GM21367 (cell line): ENCODE results near the gene CRY2.

ENCODE experiments used
- ATAC-seq: cut with Tn5 transposase; IDR thresholded peaks from one replicate; pipeline ENCODE4 v1.9.1; 2021; ENCODE audit not compliant: unreplicated experiment

The CRY2 gene

GRCh38 chr11:45917286-45917622 lies 70.0 kb downstream of the CRY2 start:
- no peak for ATAC-seq

GRCh38 chr11:45917623-45918330 lies 70.5 kb downstream of the CRY2 start, which contains the start of gene PEX16:
TSS of gene PEX16 (minus strand) at chr11:45917877. CDS start at chr11:45917811, 66 bp downstream.
- peak; percentile 82 for ATAC-seq

- peak; percentile 38 for ATAC-seq
These were observed 71.2 kb downstream of the CRY2 start for GRCh38 chr11:45918331-45918941.

GRCh38 chr11:45918962-45919675 lies 71.8 kb downstream of the CRY2 start:
- ATAC-seq = no peak

DNA sequence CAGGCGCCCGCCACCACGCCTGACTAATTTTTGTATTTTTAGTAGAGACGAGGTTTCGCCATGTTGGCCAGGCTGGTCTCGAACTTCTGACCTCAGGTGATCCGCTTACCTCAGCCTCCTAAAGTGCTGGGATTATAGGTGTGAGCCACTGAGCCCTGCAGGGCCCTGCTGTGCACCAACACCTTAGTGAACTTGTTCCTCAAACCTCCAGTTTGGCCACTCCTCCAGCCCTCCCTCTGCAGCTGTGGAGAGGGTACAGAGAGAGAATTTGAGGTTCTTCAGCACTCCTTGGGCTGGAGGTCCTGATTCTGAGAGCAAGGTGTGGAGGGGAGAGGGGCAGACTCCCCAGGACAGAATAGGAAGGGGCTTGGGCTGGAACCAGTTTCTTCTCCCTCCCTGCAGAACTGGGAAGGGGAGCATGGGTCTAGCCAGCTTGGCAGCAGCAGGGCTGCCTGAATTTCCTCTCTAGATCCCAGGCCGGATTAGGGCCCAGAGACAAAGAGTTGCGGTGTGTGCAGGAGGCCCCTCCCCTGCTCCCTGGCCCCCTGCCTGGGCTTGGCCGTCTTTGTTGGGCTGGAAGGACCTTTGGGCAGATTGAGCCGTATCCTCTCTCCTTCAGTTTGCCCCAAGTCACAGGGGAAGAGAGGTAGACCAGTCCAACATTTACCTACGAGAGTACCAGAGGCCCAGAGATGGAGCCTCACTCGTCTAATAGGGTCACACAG lies 72.7 kb downstream of the CRY2 start:
- no peak for ATAC-seq

DNA sequence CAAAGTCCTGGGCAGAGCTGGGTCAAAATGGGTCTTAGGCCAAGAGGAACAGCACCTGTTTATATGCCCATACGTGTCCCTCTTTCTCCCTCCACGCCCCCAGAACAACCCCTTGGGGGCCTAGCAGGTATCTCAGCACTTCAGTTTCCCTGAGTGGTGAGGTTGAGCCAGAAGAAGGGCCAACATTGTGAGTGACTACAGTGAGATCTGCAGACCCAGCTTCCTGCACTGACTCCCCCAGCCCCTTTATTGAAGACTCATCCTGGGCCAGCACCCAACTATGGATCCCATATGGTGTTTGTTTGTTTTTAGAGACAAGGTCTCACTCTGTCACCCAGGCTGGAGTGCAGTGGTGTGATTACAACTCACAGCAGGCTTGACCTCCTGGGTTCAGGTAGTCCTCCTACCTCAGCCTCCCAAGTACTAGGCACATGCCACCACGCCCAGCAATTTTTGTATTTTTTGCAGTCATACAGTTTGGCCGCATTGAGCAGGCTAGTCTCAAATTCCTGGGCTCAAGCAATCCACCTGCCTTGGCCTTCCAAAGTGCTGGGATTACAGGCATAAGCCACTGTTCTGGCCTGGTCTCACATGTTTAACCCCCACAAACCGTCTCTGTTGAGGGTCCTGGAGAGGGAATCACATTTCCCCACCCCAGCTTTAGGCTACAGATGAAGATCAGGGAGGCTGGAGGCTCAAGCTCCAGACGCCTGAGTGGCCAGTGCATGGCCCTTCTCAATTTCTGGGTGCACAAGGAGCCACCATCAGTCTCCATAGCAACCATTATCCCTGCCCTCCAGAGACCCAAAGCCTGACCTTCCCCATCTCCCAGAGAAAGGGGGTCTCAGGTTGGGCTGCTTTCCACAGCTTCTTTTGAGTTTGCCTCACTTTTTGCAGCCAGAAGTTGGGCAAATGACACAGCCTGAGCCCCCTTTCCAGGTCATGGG lies 73.5 kb downstream of the CRY2 start:
- no peak for ATAC-seq

DNA sequence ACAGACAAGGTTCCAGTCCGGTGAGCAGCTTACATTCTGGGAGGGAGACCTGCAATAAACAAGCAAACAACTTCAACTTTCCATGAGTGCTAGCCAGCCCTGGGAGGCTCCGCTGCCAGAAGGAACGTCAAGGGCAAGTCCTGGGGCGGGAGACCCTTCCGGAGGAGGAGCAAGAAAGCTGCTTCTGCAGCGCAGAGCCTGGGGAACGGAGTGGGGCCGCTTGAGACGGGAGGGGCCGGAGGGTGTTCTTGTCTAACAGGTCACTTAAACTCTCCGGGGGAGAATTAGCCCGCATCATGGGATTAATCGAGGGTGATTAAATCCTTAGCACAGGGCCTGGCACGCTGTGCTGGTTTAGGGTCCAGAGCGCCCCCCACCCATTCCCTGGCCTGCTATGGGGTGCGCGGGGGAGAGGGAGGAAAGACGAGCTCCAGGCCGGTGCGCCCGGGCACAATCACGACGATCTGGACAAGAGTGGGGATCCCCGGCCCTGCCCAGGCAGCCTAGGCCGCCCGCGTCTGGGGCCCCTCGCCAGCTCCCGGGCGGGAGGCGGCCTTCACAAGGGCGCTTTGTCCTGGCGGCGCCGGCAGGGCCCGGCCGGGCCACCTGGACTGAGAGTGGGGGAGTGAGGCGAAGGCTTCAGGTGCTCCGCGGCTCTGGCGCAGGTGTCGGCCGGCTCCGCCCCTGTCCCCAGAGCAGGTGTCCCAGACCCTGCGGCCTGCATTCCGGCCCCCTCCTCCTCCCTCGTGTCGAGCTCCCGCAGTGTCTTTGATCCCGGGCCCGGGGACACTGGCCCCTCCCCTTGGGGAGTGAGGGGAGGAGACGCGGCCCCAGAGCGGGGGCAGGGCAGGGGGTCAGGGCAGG lies 74.5 kb downstream of the CRY2 start:
- no peak for ATAC-seq

GRCh38 chr11:45922425-45923082 lies 75.3 kb downstream of the CRY2 start, which contains the start of gene LARGE2:
TSS of gene LARGE2 (plus strand) at chr11:45922656. CDS start at chr11:45922883, 227 bp downstream.
- no peak for ATAC-seq

GRCh38 chr11:45924036-45924915 lies 77.0 kb downstream of the CRY2 start:
- ATAC-seq = no peak

- ATAC-seq = no peak
These were observed 77.7 kb downstream of the CRY2 start for GRCh38 chr11:45924927-45925326.

GRCh38 chr11:45925550-45925949 lies 78.3 kb downstream of the CRY2 start:
- no peak for ATAC-seq

- no peak for ATAC-seq
These were observed 78.7 kb downstream of the CRY2 start for GRCh38 chr11:45926001-45926401.

DNA sequence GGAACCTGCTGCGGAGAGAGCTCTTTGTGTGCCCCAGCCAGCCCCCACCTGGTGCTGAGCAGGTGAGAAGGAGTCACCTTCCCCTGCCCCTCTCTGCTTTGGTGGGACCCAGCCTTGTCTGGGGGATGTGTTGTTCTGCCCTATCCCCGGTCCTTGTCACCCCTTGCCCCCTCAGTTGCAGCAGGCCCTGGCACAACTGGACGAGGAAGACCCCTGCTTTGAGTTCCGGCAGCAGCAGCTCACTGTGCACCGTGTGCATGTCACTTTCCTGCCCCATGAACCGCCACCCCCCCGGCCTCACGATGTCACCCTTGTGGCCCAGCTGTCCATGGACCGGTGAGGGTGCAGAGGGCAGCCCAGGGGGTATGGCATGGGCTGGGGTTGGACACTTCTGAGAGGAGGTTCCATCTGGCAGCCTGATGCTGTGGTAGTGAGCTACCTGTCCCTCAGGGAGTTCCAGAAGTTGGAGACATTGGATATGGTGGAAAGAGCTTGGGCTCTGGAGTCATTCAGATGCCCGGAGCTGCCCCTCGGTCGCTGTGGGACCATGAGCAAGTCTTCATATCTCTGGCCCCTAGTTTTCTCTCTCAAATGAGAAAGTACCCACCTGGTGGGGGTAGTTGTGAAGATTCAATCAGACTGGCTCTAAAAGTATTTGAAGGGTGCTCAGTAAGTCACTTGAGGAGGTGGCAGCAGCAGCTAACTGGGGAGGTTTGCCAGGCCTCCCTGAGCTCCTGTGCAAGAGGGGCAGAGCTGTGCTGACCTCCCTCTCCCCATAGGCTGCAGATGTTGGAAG lies 79.5 kb downstream of the CRY2 start:
- ATAC-seq = no peak

DNA sequence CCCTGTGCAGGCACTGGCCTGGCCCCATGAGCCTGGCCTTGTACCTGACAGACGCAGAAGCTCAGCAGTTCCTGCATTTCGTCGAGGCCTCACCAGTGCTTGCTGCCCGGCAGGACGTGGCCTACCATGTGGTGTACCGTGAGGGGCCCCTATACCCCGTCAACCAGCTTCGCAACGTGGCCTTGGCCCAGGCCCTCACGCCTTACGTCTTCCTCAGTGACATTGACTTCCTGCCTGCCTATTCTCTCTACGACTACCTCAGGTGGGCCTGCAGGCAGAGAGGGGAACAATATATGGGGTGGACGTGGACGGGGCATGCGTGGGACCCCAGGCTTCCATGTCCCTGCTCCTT lies 80.0 kb downstream of the CRY2 start:
- ATAC-seq = no peak

- ATAC-seq = no peak
These were observed 80.6 kb downstream of the CRY2 start for GRCh38 chr11:45927684-45928413.

DNA sequence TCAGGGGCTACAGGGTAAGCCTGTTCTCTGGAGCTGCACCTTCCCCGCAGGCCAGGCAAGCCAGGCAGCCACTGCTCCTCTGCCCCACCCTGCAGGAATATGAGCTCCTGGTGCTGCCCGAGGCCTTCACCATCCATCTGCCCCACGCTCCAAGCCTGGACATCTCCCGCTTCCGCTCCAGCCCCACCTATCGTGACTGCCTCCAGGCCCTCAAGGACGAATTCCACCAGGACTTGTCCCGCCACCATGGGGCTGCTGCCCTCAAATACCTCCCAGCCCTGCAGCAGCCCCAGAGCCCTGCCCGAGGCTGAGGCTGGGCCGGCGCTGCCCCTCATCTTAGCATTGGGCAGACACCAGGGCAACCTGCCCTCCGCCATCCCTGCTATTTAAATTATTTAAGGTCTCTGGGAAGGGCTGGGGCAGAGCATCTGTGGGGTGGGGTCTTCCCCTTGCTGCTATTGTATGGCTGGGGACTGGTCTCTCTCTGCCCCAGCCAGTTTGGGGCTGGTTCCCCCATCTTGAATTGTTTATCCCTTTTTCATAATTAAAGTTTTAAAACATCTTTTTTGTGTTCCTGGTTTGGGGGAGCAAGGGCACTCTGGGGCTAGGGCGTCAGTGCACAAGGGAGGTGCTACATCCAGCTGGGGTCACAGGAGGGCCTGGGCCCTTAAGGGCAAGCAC lies 81.4 kb downstream of the CRY2 start:
- no peak for ATAC-seq
